Ramos (cell line): ENCODE data around the gene CAPN13.

ENCODE experiments used
- in situ Hi-C: fragments of 300-500 bp; cut with MboI; formaldehyde crosslinking; loops from one replicate; pipeline ENCODE4 v1.14.3; 2022; ENCODE audit warnings: low sequenced_read_pairs; ENCODE audit not compliant: unreplicated experiment

Gene CAPN13

DNA sequence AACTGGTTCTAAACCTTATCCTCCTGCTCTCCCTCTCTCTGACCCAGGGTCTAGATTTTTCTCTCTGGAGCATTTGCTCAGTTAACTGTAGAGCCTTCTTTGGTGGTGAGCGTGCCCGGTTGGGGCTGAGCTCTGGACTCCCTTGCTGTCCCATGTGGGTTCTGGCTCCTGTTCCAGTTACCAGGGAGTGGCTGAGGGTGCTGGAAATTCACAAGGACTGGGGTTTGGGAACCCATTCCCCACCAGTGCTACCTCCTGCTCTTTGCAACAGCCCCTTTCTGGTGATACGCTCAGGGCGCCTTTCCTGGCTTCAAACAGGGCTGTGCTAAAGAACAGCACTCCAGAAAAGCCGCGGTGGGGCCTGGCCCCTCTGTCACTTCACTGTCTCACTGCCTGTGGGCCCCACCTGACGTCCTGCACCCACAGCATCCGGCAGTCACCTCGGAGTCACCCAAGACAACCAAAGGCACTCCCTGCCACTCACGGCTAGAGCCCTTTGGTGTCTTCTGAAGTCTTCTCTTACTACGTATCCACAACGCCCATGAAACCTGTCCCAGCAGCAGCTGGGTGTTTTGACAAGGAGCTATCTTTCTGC lies 41.3 kb downstream of the CAPN13 start:
- in situ Hi-C loops: no loop called here

DNA sequence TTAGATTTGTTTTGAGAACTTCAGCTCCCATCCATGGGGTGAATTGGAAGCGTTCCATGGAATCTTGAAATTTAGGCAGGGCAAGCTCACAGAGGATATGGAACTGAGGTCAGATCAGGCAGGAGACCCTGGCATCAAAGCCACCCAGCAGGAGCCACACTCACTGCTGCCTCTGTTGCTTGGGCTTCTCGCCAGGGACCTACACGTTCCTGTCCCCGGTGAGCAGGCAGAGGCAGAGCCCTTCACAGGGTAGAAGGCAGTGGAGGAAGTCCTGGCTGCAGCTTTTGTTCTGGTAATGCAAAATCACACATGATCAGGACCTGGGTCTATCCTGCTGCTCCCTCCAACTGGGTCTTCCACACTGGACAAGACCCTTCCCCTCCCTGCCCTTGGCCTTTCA lies 42.1 kb downstream of the CAPN13 start:
- in situ Hi-C loops: no loop called here

DNA sequence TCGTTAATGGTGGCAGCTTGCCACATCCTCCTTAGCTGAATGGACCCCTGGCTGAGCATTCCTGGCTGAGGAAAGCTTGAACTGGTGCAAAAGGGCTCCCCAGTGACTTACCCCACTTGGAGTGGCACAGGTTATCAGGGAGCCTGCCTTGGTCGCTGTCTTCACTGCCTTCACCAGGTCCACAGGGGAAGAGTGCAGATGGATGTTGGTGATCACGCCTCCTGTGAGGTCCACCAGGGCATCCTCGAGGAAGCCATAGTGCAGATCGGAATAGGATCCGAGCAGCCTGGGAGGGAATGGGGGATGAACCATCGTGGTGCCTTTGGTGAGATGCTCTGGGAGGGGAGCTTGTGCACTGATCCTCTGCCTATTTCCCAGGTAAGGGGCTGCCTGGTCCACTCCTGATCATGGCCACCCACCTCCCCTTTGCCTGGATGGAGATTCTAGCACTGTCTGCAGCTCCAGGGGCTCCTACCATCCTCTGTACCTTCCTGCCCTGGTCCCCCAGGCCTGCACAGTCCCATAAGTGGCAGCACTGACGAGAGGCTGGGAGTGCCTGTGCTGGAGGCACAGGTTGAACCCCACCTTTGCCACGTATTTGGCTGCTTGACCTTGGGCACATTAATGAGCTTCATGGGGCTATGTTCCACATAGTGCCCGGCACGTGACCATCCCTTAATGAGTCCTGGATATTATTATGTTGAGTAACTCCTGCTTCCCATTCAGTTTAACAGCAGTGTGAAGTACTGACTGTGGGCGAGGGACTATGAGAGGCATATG lies 43.0 kb downstream of the CAPN13 start:
- in situ Hi-C loops: no loop called here

DNA sequence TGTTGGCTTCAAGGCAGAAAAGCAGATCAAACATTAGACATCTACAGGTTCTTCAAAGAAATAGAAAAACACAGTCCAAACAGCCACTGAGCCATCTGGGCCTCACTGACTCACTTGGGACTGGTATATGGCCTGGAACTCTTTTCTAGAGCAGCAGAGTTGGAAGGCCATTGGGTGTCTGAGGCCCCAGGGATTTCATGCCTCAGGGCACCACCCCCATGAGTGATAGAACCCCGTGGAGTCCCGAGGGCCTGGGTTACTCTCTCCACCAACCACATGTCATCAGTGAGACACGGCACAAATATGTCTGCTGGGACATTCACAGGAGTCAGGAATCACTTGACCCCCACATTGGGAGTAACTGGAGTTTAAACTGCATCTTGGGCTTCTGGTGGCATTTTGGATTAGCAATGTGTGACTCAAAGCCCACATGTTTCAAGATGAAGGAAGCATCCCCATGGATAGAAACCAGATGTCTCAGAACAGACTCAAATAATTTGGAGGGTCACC lies 44.0 kb downstream of the CAPN13 start:
- in situ Hi-C loops: no loop called here

DNA sequence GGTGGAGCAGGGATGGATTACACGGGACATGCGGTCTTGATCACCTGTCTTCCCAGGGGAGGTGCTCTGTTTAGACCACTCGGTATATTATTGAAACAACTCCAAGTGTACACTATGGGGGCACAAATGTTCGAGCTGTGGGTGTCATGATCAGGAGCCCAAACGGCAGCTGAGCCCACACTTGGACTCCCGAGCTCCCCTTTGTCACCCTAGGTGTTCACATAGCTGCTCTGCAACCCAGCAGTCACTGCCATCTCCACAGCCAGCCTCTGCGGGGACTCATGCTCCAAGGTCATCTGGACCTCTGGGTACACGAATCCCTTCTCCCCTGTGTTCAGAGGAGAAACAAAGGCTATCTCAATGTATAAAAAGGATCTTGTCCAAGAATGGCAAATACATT lies 46.0 kb downstream of the CAPN13 start:
- in situ Hi-C loops: no loop called here

DNA sequence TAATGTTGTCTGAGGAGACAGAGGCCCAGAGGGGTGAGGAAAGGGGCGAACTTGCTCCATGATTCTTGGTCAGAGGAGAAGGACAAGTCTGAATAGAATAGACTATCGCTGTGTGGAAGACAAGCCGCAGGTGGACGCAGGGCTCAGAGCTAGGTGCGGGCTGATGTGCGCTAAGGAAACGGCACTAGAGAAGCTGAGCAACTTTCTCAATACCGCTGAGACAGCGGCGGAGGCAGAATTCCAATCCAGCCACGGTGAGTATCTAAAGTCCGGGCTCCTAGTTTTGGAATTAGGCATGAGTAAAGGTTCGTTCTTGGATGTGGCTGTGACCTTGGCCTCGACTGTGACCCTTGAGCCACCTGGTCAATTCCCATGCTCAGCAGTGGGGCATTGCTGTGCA lies 47.8 kb downstream of the CAPN13 start:
- in situ Hi-C loops: no loop called here

DNA sequence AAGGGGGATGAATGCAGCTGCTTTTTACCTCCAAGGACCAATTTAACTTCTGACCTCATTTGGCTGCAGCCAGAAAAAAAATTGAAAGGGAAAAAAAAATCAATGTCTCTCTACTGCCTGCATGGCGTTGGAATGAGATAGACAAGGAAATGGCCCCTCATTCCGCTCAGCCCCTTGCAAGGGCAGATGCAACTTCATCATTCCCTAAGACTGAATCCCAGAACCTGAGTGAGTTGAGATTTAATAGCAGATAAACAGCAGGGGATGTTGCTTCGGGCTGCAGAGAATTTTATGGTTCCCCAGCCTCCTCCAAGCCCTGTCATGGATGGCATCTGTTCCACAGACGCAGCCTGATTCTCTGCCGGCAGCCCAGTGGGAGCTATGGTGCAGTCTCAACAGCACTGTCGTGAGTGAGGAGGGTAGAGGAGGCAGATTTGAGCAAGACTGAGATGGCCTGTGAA lies 49.0 kb downstream of the CAPN13 start:
- in situ Hi-C loops: no loop called here

DNA sequence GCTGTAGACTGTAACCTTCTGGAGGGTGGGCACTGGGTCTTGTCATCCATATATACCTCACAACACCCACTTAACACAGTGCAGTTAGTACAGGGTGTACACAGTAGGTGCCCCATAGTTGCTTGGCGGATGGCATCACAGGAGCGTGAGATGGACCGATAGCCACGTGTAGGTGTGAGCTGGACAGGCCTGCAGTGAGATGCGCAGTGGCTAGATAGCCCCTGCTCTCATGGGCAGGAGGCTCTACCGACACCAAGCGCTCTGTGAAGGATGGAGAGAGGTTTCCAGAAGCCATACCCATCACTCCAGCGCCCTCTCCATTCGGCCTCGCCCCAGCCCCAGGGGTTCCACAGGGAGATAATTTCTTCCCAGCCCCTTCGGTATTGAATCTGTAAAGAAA lies 49.5 kb downstream of the CAPN13 start:
- in situ Hi-C loops: no loop called here

DNA sequence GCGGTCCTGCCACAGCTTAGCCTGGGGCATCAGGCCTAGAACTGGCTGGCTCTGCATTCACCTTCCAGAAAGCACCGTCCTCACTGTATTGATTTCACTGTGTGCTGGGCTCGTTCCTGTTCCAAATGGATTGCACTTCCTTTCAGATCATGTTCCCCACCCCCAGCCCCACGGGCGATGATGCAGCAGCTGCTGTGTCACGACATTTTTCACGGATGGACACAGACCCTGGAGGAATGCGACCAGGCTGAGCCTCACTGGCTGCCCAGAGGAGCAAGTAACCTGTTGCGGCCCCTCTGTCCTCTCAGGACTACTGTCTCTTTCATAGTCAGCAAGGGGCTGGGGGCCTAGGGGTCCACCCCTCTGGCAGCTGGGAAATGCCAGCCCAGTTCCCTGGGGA lies 50.3 kb downstream of the CAPN13 start:
- in situ Hi-C loops: no loop called here

DNA sequence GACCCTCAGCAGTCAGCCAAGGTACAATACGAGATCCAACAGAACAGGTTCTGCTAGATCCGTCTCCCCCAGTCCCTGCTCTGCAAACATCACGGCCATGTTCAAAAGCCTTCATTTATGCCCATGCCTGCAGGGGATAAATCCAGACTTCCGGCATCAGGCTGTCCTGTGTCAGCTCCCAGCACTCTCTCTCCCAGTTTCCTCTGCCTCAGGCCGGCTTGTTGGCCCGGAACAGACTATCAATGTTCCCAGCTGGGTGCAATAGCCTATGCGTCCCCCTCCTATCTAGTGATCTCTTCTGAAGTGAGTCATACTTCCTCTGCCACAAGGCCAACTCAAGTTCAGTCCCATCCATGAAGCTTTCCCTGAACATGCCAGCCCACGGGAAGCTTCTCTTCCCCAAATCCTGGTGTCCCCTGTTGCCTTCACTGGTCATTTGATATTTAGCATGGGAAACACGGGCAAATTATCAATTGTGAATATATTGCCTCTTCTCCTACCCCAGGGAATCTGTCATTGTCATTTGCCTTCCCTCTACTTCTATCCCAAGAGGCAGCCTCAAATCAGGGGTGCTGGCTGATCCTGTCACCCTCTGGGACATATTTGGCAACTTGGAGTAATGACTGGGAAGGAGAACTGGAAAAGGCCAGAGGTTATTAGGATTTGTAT lies 51.1 kb downstream of the CAPN13 start:
- in situ Hi-C loops: no loop called here

DNA sequence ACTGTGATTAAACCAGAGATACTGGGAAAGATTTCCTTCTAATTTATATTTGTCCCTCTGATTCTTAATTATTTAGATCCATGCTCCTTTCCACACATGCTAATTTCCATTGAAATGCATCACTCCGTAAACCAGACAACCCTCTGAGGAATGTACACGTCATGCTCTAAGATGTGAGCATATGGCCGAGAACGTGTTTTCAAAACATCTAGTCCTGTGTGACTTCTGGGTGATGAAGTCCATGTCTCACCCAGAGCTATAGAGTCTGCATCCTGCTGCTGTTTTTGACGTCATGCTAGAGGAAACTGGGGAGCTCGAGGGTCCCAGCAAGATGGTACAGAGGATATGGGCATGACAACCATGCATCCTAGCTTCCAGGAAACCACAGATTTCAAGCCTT lies 53.6 kb downstream of the CAPN13 start:
- in situ Hi-C loops: no loop called here

DNA sequence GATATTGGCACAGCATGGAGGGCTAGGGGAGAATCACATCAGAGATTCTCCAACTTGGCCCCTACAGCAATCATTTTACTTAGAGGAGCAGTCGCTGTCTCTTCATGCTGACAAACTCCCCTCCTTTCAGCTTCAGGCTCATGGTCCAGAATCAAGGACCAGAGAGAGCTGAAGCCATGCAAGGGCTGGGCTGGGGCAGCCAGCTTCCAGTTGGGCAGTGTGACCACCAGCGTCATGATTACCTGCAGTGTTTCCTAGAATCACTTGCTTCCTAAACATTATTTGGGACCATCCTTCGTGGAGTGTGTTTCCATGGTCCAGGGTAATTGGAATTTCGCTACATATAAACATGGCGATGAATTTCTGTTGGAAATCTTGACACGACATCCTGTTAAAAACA lies 54.4 kb downstream of the CAPN13 start:
- in situ Hi-C loops: no loop called here

DNA sequence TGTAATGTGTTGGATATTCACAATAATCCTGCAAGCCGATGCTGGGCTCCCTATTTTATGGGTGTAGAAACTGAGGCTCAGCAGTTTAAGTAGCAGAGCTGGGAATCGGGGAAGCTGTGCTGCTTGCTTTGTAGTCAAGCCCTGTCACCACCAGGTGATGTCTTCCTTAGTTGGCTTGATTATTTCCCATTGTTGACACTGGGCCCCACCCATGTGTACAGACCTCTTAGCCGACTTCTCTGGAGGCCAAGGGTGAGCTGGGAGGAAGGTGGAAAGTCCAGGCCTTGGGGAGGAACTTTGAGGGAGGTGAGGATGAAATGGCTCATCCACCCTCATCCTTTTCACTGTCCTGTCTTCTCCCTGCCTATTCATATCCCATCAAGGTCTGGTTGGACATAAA lies 60.0 kb downstream of the CAPN13 start:
- in situ Hi-C loops: no loop called here

DNA sequence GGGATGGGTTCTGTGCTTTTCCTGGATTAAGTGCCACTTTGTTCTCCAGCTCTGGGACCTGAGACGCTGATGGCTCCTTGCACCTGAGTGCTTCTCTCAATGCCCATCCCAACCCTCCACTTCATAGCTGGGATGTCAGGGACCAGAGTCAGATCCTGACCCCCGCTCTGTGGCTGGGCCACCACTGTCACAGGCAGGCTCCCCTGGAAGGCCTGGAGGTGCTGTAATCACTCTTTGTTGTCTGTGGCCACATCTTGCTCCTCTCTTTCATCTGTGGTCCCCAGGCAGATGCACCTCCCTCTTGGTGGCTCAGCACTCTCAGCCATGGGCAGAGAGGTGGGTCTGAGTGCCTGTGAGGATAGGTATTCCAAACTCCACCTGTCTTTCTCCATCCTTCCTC lies 62.4 kb downstream of the CAPN13 start:
- in situ Hi-C loops: no loop called here

DNA sequence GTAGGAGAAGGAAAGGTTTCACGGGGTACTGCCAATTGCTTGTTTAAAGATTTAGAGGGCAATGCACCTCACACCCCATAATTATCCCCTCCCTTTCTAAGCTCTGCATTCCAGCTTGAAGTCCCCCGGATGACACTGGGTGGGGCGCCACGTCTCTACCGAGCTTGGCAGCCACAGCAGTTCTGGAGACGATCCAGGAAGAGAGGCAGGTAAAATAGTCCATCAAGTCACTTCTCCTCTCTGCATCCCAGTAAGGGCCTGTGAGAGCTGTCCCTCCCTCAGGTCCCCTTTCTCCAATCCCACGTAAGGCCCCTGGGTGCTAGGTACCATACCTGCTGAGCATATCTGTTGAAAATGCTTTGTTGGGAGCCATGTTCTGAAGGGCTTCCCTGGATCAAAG lies 65.7 kb downstream of the CAPN13 start:
- in situ Hi-C loops: no loop called here

DNA sequence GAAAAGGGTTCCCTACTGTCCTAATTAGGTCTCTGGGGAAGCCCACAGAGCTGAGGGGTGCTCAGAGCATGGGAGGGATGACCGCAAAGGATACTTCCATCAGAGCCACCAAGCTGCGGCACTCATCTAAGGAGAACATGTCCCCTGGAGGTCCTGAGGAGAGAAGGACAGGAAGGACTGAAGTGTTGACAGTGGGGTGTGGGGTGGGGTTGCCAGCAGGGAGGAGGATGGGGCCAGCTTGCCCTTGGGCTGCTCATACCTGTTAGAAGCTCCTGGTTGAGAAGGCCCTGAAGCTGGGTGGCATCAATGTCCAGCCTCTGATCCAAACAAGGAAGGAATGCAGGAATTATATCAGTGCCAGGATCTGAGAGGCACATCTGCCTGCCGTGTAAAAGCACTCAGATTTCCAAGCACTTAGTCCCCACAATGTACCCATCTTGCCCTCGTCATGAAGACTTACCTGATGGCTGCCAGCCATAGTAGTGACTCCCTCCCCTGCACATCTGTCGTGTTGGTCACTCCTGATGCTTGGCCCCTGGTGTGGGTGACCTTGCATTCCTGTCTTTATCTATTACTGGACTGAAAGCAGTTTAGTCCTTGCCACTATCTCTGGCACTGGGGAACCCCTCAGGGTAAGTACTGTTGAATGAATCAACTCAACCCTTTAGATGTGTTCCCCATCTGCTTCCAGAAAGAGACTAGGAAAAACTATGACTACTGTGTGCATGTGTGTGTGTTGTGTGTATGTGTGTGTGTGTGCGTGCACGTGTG lies 68.9 kb downstream of the CAPN13 start:
- in situ Hi-C loops: no loop called here

DNA sequence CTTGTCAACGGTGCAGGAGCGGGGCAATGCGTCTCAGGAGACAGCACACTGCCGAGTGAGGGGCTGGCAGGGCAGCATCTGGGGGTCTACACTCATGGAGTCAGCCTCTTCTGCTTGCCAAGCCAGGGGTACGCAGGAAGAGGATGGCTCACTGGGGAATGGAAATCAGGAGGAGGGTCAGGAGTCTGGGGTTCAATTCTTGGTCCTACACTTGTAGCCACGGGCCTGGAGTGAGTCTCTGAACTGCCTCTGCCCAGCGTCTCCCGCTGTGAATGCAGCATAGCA lies 70.0 kb downstream of the CAPN13 start:
- in situ Hi-C loops: no loop called here

DNA sequence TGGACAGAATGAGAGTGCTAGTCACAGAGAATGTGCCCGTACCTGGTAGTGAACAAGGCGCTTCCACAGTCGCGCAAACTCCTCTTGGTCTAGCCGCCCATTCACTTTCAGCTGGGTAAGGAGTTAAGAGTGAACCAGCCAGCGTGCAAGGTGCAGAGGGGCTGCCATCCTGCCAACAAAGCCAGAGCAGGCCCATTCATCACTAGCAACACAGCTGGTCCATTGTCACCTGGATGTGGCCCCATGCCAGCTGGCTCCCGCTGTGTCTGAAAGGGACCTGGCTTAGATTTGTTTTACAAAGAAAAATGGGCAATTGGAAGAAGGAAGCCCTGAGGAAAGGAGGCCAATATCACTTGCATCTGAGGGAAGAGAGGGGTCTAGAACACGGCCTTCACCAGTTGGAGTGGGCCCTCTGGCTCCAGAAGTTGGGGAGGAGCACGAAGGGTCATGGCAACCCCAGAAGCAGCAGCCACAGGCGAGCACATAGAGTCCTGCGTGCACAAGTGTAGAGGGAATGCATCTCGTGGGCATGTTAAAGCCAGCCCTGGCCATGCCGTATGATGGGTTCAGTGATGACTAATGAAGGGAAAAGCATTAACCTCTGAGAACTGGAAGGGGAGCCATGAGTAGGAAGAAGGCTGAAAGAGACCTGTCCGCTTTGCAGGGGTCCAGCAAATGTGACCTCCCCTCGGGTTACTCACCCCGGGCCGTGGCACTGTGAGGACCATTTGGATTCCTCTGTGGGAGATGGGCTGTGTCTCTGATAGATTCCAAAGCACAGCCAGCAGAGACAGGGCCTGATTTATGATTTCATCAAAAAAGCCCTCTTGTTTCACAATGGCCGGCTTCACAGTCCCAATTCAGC lies 70.6 kb downstream of the CAPN13 start:
- in situ Hi-C loops: no loop called here

DNA sequence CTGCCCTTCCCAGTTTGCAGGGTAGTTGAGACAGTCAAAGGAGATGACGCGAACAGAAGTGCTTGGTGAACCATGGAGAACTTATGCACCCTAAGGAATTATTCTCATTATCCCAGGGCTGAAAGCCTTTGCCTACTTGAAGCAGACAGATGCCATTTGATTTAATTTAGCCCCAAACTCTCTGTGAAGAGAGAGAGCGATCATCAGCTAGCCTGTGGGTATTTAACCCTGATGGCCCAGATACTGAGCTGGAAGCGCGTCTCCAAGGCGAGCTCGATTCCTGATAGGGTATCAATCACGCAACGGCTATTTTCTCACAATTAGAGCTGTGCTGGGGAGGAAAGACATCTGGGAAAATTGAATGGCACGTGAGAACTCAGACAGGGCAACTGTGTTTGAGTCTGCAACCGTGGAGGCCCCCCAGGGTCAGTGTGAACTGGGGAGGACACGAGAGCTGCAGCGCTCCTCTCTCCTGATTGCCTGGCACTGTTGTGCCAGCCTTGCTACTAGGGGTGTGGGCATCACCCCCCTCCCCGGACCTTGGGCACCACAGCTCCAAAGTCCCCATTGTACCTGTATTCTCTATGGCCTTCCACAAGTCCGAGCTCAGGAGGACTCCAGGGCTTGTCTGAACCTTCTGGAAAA lies 73.2 kb downstream of the CAPN13 start:
- in situ Hi-C loops: no loop called here
